ENCODE results near the gene AGXT. TPM values are rescaled to one million over a fixed set of nuclear protein-coding genes. Genes with fewer than 3 reads are reported as not detected.

Gene AGXT
- total RNA-seq, 1 experiment from 2014 or later, result 0.36 TPM

DNA sequence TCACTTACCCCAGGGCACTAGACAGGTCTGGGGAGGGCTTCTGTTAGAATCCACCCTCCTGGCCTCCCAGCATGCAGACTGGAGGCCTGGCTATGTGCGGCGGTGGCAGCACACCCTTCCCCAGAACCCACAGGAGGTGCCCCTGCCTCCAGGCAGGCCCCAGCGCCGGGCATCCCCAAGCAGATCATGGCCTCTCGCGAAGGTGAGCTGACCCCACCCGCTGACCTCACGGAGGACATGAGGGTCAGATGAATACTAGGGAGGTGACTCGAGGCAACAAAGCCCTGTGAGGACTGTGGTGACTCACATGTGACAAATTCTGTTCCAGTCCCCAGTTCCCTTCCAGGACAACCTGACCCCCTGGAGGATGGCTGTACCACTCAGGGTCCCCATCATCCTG lies 25.4 kb downstream of the AGXT start:
- in situ Hi-C loops (cut with HindIII; ENCODE audit: low pct_unique_long_range_greater_than_20kb, low sequenced_read_pairs) (no loop called here), intact Hi-C loops (cut with micrococcal nuclease; ENCODE audit: unreplicated experiment) (no loop called here)
- ATAC-seq (no peak), DNase-seq (ENCODE audit: low read depth, low spot score) (no peak)
- CTCF ChIA-PET, result no interaction called here
- Histone ChIP-seq H3K4me1 (ENCODE audit: control insufficient read depth, insufficient read depth, low read length) (peaks cover 6% of the 10 kb centered on the region), H3K36me3 (ENCODE audit: control insufficient read depth, insufficient read depth, low read length) (no peaks in the 10 kb centered on the region), H3K9me3 (ENCODE audit: control insufficient read depth, insufficient read depth, low read depth, low read length) (no peaks in the 10 kb centered on the region), H3K27me3 (ENCODE audit: control insufficient read depth, insufficient read depth, low read length) (no peaks in the 10 kb centered on the region), H3K27ac (ENCODE audit: low read length) (no peak overlapping the region), H3K4me3 (ENCODE audit: low read depth in 2 of 2, low read length in 2 of 2) (no peak overlapping the region)
- no TSS peak for BruUV-seq (replicated peaks)
- POLR2A ChIA-PET, result no interaction called here
- TF ChIP-seq, protein P1, sequence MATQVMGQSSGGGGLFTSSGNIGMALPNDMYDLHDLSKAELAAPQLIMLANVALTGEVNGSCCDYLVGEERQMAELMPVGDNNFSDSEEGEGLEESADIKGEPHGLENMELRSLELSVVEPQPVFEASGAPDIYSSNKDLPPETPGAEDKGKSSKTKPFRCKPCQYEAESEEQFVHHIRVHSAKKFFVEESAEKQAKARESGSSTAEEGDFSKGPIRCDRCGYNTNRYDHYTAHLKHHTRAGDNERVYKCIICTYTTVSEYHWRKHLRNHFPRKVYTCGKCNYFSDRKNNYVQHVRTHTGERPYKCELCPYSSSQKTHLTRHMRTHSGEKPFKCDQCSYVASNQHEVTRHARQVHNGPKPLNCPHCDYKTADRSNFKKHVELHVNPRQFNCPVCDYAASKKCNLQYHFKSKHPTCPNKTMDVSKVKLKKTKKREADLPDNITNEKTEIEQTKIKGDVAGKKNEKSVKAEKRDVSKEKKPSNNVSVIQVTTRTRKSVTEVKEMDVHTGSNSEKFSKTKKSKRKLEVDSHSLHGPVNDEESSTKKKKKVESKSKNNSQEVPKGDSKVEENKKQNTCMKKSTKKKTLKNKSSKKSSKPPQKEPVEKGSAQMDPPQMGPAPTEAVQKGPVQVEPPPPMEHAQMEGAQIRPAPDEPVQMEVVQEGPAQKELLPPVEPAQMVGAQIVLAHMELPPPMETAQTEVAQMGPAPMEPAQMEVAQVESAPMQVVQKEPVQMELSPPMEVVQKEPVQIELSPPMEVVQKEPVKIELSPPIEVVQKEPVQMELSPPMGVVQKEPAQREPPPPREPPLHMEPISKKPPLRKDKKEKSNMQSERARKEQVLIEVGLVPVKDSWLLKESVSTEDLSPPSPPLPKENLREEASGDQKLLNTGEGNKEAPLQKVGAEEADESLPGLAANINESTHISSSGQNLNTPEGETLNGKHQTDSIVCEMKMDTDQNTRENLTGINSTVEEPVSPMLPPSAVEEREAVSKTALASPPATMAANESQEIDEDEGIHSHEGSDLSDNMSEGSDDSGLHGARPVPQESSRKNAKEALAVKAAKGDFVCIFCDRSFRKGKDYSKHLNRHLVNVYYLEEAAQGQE (IDR thresholded peaks at IDR 0.05; ENCODE audit: insufficient read depth in 1 of 2, low read depth in 2 of 2, low read length in 1 of 2), result no peak
- TF ChIP-seq, protein P2, sequence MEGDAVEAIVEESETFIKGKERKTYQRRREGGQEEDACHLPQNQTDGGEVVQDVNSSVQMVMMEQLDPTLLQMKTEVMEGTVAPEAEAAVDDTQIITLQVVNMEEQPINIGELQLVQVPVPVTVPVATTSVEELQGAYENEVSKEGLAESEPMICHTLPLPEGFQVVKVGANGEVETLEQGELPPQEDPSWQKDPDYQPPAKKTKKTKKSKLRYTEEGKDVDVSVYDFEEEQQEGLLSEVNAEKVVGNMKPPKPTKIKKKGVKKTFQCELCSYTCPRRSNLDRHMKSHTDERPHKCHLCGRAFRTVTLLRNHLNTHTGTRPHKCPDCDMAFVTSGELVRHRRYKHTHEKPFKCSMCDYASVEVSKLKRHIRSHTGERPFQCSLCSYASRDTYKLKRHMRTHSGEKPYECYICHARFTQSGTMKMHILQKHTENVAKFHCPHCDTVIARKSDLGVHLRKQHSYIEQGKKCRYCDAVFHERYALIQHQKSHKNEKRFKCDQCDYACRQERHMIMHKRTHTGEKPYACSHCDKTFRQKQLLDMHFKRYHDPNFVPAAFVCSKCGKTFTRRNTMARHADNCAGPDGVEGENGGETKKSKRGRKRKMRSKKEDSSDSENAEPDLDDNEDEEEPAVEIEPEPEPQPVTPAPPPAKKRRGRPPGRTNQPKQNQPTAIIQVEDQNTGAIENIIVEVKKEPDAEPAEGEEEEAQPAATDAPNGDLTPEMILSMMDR (IDR thresholded peaks at IDR 0.05), result no peak
- TF ChIP-seq POLR2AphosphoS5 (IDR thresholded peaks at IDR 0.05; ENCODE audit: low read depth, low read length) (no peak), SIN3A (IDR thresholded peaks at IDR 0.05; ENCODE audit: borderline replicate concordance, insufficient read depth, low read depth, low read length) (no peak), TCF7L2 (IDR thresholded peaks at IDR 0.05; ENCODE audit: low read depth, low read length) (no peak)

DNA sequence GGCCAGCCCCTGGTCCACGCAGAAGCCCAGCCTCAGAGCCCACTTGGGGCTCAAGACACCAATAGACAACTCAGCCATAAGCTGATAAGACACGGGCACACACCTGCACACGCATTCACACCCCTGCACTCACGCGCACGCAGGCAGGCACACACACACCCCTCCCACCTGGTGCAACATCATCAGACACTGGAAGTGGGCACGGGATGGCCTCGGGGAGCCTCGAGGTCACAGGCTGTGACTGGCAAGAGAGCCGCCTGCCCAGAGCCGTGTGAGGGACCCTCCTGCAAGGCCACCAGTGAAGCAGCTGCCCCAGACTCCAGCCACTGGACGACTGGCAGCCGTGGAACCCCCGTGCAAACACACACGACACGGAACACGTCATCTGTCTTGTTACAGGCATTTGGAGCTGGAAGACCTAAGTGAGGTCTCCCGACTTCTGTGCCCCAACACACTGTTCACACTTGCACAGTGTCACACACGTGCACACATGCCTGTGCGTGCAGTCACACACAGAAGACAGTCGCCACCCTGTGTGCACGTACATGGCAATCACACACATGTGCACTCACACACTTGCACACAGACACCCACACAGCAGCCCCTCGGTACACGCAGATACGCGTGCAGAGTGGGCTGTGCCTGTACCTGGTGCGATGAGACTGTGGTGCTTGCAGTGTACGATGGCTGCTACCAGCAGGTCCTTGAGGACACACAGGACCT lies 26.4 kb downstream of the AGXT start:
- Histone ChIP-seq H3K36me3 (ENCODE audit: control insufficient read depth, insufficient read depth, low read length) (no peaks in the 10 kb centered on the region), H3K27me3 (ENCODE audit: control insufficient read depth, insufficient read depth, low read length) (no peaks in the 10 kb centered on the region), H3K9me3 (ENCODE audit: control insufficient read depth, insufficient read depth, low read depth, low read length) (no peaks in the 10 kb centered on the region), H3K4me3 (ENCODE audit: low read depth in 2 of 2, low read length in 2 of 2) (no peak overlapping the region), H3K4me1 (ENCODE audit: control insufficient read depth, insufficient read depth, low read length) (peaks cover 6% of the 10 kb centered on the region), H3K27ac (ENCODE audit: low read length) (no peak overlapping the region)
- ChIA-PET CTCF (no interaction called here), POLR2A (no interaction called here)
- intact Hi-C loops (cut with micrococcal nuclease; ENCODE audit: unreplicated experiment), result no loop called here
- TF ChIP-seq, protein P1 (IDR thresholded peaks at IDR 0.05; ENCODE audit: insufficient read depth in 1 of 2, low read depth in 2 of 2, low read length in 1 of 2), result no peak
- TF ChIP-seq SIN3A (IDR thresholded peaks at IDR 0.05; ENCODE audit: borderline replicate concordance, insufficient read depth, low read depth, low read length) (no peak), POLR2AphosphoS5 (IDR thresholded peaks at IDR 0.05; ENCODE audit: low read depth, low read length) (no peak), TCF7L2 (IDR thresholded peaks at IDR 0.05; ENCODE audit: low read depth, low read length) (no peak)
- TF ChIP-seq, protein P2 (IDR thresholded peaks at IDR 0.05), result no peak
- ATAC-seq (no peak), DNase-seq (ENCODE audit: low read depth, low spot score) (no peak)
- BruUV-seq (replicated peaks), result no TSS peak
- in situ Hi-C loops (cut with HindIII; ENCODE audit: low pct_unique_long_range_greater_than_20kb, low sequenced_read_pairs), result no loop called here
